Measurements from ENCODE around the gene IFITM2.

- TF ChIP-seq CTCF (IDR thresholded peaks at IDR 0.05; ENCODE audit: poor library complexity) = no peak
- no peak for TF ChIP-seq EZH2phosphoT487 (IDR thresholded peaks at IDR 0.05; ENCODE audit: low read depth, severe bottlenecking, unreplicated experiment)
These were observed 33.2 kb downstream of the IFITM2 start for GRCh38 chr11:340539-341512.

All from hepatocyte (in vitro differentiated cells).